Trophoblast cell (in vitro differentiated cells and primary cell): ENCODE results near the gene POLR3B.
A peak's percentile ranks its signal among the peaks of the same experiment; 100 is the strongest.

Source experiments
- DNase-seq, 2 donors: peaks; one replicate each; pipeline ENCODE4 v3.0.0-alpha.2; 2016
- H2AFZ ChIP-seq: 2 replicates; pipeline ENCODE4 v1.6.1; 2013; ENCODE audit warnings: low read length, moderate library complexity, mild to moderate bottlenecking; ENCODE audit not compliant: insufficient read depth, poor library complexity
- H2AK5ac ChIP-seq: 2 replicates; pipeline ENCODE4 v1.6.1; 2013; ENCODE audit warnings: mild to moderate bottlenecking, low read length
- H2BK120ac ChIP-seq: 2 replicates; pipeline ENCODE4 v1.6.1; 2013; ENCODE audit warnings: low read length, mild to moderate bottlenecking, moderate library complexity; ENCODE audit not compliant: insufficient read depth, poor library complexity
- H2BK12ac ChIP-seq: 2 replicates; pipeline ENCODE4 v1.6.1; 2013; ENCODE audit warnings: mild to moderate bottlenecking, low read length, moderate library complexity
- H2BK5ac ChIP-seq: 2 replicates; pipeline ENCODE4 v1.6.1; 2013; ENCODE audit warnings: low read length, low read depth, moderate library complexity, mild to moderate bottlenecking; ENCODE audit not compliant: poor library complexity
- H3K14ac ChIP-seq: 2 replicates; pipeline ENCODE4 v1.6.1; 2013; ENCODE audit warnings: mild to moderate bottlenecking, low read length
- H3K18ac ChIP-seq: 2 replicates; pipeline ENCODE4 v1.6.1; 2013; ENCODE audit warnings: mild to moderate bottlenecking, low read length
- H3K23ac ChIP-seq: 2 replicates; pipeline ENCODE4 v1.6.1; 2013; ENCODE audit warnings: low read length
- H3K27ac ChIP-seq: 2 replicates; pipeline ENCODE4 v1.5.1; 2013; ENCODE audit warnings: low read depth, mild to moderate bottlenecking, inconsistent platforms, low read length, moderate library complexity
- H3K27me3 ChIP-seq: 2 replicates; pipeline ENCODE4 v1.6.1; 2013; ENCODE audit warnings: inconsistent platforms, mild to moderate bottlenecking, low read length, moderate library complexity; ENCODE audit not compliant: insufficient read depth
- H3K36me3 ChIP-seq, 2 experiments: 1 replicate in 1 of 2; 2 replicates in 1 of 2; pipeline ENCODE4 v1.6.1; 2013; ENCODE audit warnings: low read length in 2 of 2, mild to moderate bottlenecking in 2 of 2, moderate library complexity in 1 of 2; ENCODE audit not compliant: insufficient read depth in 2 of 2, control insufficient read depth in 1 of 2
- H3K4ac ChIP-seq: 2 replicates; pipeline ENCODE4 v1.6.1; 2013; ENCODE audit warnings: low read depth, mild to moderate bottlenecking, low read length, moderate library complexity
- H3K4me1 ChIP-seq, 2 experiments: 1 replicate in 1 of 2; 2 replicates in 1 of 2; pipeline ENCODE4 v1.6.1; 2013; ENCODE audit warnings: low read length in 2 of 2, mild to moderate bottlenecking in 2 of 2, moderate library complexity in 1 of 2; ENCODE audit not compliant: insufficient read depth in 2 of 2, control insufficient read depth in 1 of 2
- H3K4me2 ChIP-seq: 2 replicates; pipeline ENCODE4 v1.6.1; 2013; ENCODE audit warnings: inconsistent platforms, mild to moderate bottlenecking, low read length, moderate library complexity
- H3K4me3 ChIP-seq: 2 replicates; pipeline ENCODE4 v1.5.1; 2013; ENCODE audit warnings: mild to moderate bottlenecking, low read depth, low read length, inconsistent platforms
- H3K79me1 ChIP-seq: one replicate; pipeline ENCODE4 v1.6.1; 2013; ENCODE audit warnings: low read length
- H3K79me2 ChIP-seq: 2 replicates; pipeline ENCODE4 v1.6.1; 2013; ENCODE audit warnings: low read length, mild to moderate bottlenecking; ENCODE audit not compliant: control insufficient read depth, insufficient read depth, poor library complexity
- H3K9ac ChIP-seq: 2 replicates; pipeline ENCODE4 v1.6.1; 2013; ENCODE audit warnings: mild to moderate bottlenecking, low read length
- H3K9me3 ChIP-seq: 2 replicates; pipeline ENCODE4 v1.6.1; 2013; ENCODE audit warnings: low read depth, mild to moderate bottlenecking, control low read depth, inconsistent platforms, low read length; ENCODE audit not compliant: insufficient read depth
- H4K12ac ChIP-seq: 2 replicates; pipeline ENCODE4 v1.6.1; 2013; ENCODE audit warnings: low read depth, mild to moderate bottlenecking, low read length, moderate library complexity
- H4K8ac ChIP-seq: 2 replicates; pipeline ENCODE4 v1.6.1; 2013; ENCODE audit warnings: low read depth, mild to moderate bottlenecking, low read length, moderate library complexity
- H4K91ac ChIP-seq: one replicate; pipeline ENCODE4 v1.6.1; 2013; ENCODE audit warnings: low read depth, mild to moderate bottlenecking, low read length, moderate library complexity
- WGBS: extraction: QIAGEN DNeasy Blood & Tissue Kit; methylation state at CpG from one replicate; pipeline ENCODE4 v1.1.7; 2013; ENCODE audit warnings: missing lambda C conversion rate; ENCODE audit not compliant: insufficient read length, insufficient coverage; ENCODE audit errors: extremely low coverage; 5-methylcytosine and 5-hydroxymethylcytosine counted together

Gene POLR3B

DNA sequence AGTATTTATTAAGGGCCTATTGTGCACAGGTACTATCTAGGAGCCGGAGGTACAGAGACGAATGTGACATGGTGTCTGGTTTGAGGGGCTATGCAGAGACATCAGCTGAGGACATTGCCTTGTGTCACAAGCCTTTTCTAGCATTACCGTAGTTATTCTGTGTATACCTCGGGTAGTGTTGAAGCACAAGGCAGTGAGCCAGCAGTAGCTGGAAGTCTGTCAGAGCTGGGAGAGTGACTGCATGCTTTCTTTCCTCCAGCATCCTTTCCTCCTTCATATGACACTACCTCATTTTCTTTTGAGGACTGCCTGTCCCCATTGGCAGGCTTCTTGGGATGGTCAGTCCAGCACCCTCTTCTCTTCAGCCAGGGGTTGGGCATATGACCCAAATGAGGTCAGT is 77.0 kb downstream of the POLR3B start:
- H2BK120ac ChIP-seq, result no peak overlapping the region
- no peak overlapping the region for H3K14ac ChIP-seq
- H2AFZ ChIP-seq, result no peak overlapping the region
- no peak overlapping the region for H4K12ac ChIP-seq
- H4K8ac ChIP-seq, result no peak overlapping the region
- no peak overlapping the region for H2BK5ac ChIP-seq
- WGBS, result no CpG with 5 or more reads among the region's 4 CpGs
- H2AK5ac ChIP-seq, result no peak overlapping the region
- H3K27ac ChIP-seq, result no peak overlapping the region
- no peak overlapping the region for H3K4ac ChIP-seq
- no peaks in the 10 kb centered on the region for H3K79me1 ChIP-seq
- no peak overlapping the region for H3K4me3 ChIP-seq
- DNase-seq, result peak in 1 of 2 donors; percentile 1
- H3K79me2 ChIP-seq, result no peaks in the 10 kb centered on the region
- H2BK12ac ChIP-seq, result no peak overlapping the region
- H3K23ac ChIP-seq, result peak overlapping the region; percentile 15
- peaks cover 2 to 3% of the 10 kb centered on the region in 2 experiments for H3K36me3 ChIP-seq
- H3K9ac ChIP-seq, result no peak overlapping the region
- H3K4me1 ChIP-seq, result no peaks in the 10 kb centered on the region
- no peaks in the 10 kb centered on the region for H3K27me3 ChIP-seq
- no peak overlapping the region for H3K18ac ChIP-seq
- no peaks in the 10 kb centered on the region for H3K9me3 ChIP-seq
- H3K4me2 ChIP-seq, result no peak overlapping the region
- H4K91ac ChIP-seq, result no peak overlapping the region

DNA sequence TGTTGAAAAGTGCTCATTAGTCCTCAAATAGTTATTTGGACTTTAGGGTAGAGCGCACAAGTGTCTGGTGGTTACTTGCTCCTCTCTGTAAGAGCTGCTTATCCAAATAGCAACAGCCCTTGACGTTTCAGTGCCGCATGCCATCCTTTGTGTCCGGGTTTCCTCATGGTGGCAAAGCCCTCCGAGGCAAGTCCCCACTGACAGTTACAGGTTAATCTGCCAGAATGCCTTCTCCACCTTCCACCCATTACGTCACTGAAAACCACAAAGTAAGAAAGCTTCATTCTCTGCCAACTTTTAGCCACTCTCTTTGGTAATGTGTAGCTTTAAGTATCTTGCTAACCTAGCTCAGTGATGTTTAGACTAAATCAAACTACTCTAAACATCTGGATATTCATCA is 78.6 kb downstream of the POLR3B start:
- no CpG with 5 or more reads among the region's 6 CpGs for WGBS
- Histone ChIP-seq H3K14ac (no peak overlapping the region), H4K91ac (no peak overlapping the region), H3K36me3 (peaks cover 2 to 6% of the 10 kb centered on the region in 2 experiments), H4K12ac (no peak overlapping the region), H3K27ac (no peak overlapping the region), H3K9me3 (no peaks in the 10 kb centered on the region), H2BK12ac (no peak overlapping the region), H2BK120ac (no peak overlapping the region), H3K23ac (no peak overlapping the region), H3K4me1 (no peaks in the 10 kb centered on the region), H3K4me2 (no peak overlapping the region), H2BK5ac (no peak overlapping the region), H2AFZ (no peak overlapping the region), H2AK5ac (no peak overlapping the region), H3K9ac (no peak overlapping the region), H3K79me1 (no peaks in the 10 kb centered on the region), H4K8ac (no peak overlapping the region), H3K4ac (no peak overlapping the region), H3K27me3 (no peaks in the 10 kb centered on the region), H3K18ac (no peak overlapping the region), H3K4me3 (no peak overlapping the region), H3K79me2 (no peaks in the 10 kb centered on the region)
- DNase-seq, result no peak

DNA sequence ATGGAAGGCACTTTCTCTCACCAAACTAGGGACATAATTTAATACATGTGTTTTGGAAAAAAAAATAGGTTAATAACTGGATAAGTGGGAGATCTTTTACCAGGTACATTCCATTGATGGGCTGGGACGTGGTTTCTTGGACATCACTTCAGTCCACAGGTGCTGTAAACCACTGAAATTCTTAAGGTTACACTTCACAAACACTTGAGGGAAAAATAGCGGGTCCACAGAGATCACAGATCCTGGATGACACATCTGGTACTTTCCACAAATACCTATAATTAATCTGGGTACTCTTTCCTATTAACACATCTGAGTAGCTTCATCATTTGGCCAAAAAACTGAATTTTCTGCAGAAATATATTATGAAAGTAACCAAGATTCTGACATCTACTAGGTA is 85.0 kb downstream of the POLR3B start:
- H2AFZ ChIP-seq, result no peak overlapping the region
- H4K8ac ChIP-seq, result no peak overlapping the region
- no peak overlapping the region for H4K12ac ChIP-seq
- no peak overlapping the region for H3K4me3 ChIP-seq
- no peak overlapping the region for H2AK5ac ChIP-seq
- no peak overlapping the region for H3K9ac ChIP-seq
- H3K4me1 ChIP-seq, result no peaks in the 10 kb centered on the region
- no CpG with 5 or more reads among the region's 2 CpGs for WGBS
- no peak overlapping the region for H3K23ac ChIP-seq
- H3K27ac ChIP-seq, result no peak overlapping the region
- no peaks in the 10 kb centered on the region for H3K79me2 ChIP-seq
- no peak overlapping the region for H3K4me2 ChIP-seq
- no peak overlapping the region for H3K4ac ChIP-seq
- no peak overlapping the region for H3K14ac ChIP-seq
- no peak overlapping the region for H2BK12ac ChIP-seq
- H3K36me3 ChIP-seq, result peaks cover 2 to 3% of the 10 kb centered on the region in 2 experiments
- H4K91ac ChIP-seq, result no peak overlapping the region
- DNase-seq, result no peak
- H2BK5ac ChIP-seq, result no peak overlapping the region
- H3K79me1 ChIP-seq, result no peaks in the 10 kb centered on the region
- no peaks in the 10 kb centered on the region for H3K9me3 ChIP-seq
- H3K18ac ChIP-seq, result no peak overlapping the region
- no peak overlapping the region for H2BK120ac ChIP-seq
- no peaks in the 10 kb centered on the region for H3K27me3 ChIP-seq

DNA sequence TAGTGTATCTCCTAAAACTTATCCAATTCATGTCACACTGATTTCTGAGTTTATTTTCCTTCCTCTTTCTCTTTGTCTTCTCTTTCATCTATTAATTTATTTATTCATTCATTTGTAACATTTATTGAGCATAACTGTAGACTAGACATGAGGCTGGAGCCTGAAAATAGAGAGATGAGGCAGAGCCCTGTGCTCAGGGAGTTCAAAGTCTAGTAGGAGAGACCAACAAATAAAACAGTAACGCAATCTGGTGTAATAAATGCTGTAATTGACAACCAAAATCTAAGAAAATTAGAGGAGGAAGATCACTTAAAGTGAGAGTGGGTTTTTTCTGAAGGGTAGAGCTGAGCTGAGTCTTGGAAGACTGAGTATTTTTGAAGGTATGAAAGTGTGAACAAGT is 87.5 kb downstream of the POLR3B start:
- no peak overlapping the region for H4K12ac ChIP-seq
- WGBS, result no CpG with 5 or more reads among the region's 1 CpG

More for the DNA sequence above, 87.5 kb downstream of the POLR3B start:
- DNase-seq, result no peak
- Histone ChIP-seq H3K9me3 (no peaks in the 10 kb centered on the region), H4K8ac (no peak overlapping the region), H2BK12ac (no peak overlapping the region), H3K14ac (no peak overlapping the region), H2BK5ac (no peak overlapping the region), H4K91ac (no peak overlapping the region), H2AFZ (no peak overlapping the region), H3K27ac (no peak overlapping the region), H3K23ac (no peak overlapping the region), H3K18ac (no peak overlapping the region), H3K4me2 (no peak overlapping the region), H3K4me3 (no peak overlapping the region), H3K9ac (no peak overlapping the region), H2BK120ac (no peak overlapping the region), H3K36me3 (peaks cover 0 to 3% of the 10 kb centered on the region in 2 experiments), H3K79me2 (no peaks in the 10 kb centered on the region), H3K27me3 (no peaks in the 10 kb centered on the region), H3K4me1 (no peaks in the 10 kb centered on the region), H2AK5ac (no peak overlapping the region), H3K4ac (no peak overlapping the region), H3K79me1 (no peaks in the 10 kb centered on the region)
